NCI-H2171 treated with DMSO at 0.1 percent for 48 hours (cell line): Measurements from ENCODE around the gene KL.

Source experiments
- DNase-seq: peaks from one replicate; lab custom pipeline; 2025; lab: John Stamatoyannopoulos, UW

KL gene

DNA sequence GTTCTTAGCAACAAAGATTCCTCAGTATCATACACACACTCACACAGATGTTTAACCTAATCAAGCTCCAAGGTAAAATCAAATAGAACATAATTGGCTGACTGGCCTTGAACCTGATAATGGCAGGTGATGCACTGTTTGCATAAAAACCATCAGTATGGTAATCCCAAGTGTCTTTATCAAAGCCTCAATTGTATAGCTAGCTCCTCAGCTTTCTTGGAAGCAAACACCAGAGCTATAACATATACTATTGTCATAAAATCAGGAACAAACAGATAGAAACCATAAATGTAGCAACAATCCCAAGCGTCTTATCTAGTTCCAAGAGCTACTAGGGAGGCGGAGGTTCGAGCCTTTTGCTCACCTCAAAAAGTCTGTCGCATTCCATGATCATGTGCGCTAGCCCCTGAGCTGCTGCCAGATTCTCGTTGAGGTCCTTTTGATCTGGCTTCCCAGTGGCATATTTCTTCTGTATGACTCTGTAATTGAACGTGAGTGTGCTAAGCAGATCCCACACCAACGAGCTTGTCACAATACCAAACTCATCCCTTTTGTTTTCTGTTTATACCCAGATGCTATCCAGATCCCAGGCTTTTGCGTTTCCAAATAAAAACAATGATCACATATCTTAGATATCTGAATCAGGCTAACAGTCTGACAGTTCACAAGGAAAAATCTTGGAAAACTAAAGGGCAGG lies 95.3 kb downstream of the KL start:
- no peak for DNase-seq

DNA sequence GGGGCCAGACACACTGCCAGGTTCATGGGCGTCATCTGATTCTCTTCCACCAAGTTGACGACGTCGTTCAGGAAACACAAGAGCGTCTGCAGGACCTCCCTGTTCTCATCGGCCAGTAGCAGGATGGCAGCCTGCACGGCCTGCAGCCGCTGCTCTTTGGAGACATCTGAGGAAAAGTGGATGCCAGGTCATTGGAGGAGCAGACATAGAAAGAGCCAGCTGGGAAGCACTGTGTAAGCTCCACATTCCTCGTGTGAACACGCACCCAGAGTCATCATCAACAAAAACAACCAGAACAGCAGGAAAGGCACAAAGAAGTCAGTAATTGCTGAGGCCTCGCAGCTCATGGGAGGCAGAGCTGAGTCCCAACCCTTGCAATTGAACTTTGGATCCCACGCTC lies 96.5 kb downstream of the KL start:
- DNase-seq: no peak

DNA sequence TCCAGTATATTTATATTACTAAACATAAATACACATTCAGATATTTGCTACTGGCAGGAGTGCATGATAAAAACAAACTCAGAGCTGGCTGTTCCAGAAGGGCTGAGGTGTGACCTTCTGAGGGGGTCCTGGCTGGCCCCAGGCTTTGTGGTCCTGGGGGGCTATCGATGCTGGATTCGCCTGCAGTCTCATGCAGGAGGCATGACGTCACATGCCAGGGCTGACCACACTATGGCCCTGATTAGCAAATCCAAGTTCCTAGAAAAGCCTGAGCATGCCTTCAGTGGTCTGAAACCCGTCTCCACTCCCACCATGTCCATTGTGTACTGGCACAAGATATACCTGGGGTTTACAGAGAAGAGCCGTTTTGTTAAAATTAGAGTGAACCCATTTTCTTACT lies 97.9 kb downstream of the KL start:
- no peak for DNase-seq

DNA sequence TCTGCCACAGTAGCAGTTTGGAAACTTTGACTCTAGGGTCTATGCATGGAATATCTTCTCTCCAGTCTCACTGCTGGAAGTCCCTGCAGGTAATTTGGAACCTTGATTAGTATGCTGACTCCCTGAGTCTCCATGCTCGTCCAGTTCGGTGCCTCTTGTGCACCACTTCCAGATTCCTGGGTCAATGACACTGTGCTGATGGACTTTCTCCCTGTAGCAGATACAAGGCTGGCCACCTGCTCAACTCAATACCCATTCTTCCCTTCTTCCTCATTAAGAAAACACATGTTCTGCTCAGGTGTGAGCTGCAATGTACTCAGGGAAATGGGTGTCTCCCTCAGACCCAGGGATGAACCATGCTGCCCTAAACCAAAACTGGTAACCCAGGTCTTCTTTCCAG lies 99.1 kb downstream of the KL start:
- DNase-seq: no peak
